HG02852 (cell line): ENCODE data around the gene MUC5B.
"Not testable (repeated sequence)": the region's sequence is repeated elsewhere in the genome, so short reads cannot be mapped to it uniquely, and the experiment has no call there.

Experiments used
- ATAC-seq: cut with Tn5 transposase; IDR thresholded peaks from one replicate; pipeline ENCODE4 v1.9.1; 2021; ENCODE audit warnings: mild to moderate bottlenecking, moderate library complexity; ENCODE audit not compliant: unreplicated experiment

Gene MUC5B

GRCh38 chr11:1261241-1262071, 38.6 kb downstream of the MUC5B start:
- no peak for ATAC-seq

GRCh38 chr11:1262172-1263006, 39.5 kb downstream of the MUC5B start:
- ATAC-seq: peak; percentile 81

GRCh38 chr11:1263010-1263409, 40.1 kb downstream of the MUC5B start:
- ATAC-seq: no peak

- not testable (repeated sequence) for ATAC-seq
Measured at GRCh38 chr11:1264444-1264843, 41.6 kb downstream of the MUC5B start.

GRCh38 chr11:1265480-1265879, 42.6 kb downstream of the MUC5B start:
- not testable (repeated sequence) for ATAC-seq

GRCh38 chr11:1266976-1267375, 44.1 kb downstream of the MUC5B start:
- not testable (repeated sequence) for ATAC-seq

GRCh38 chr11:1267441-1268100, 44.7 kb downstream of the MUC5B start:
- ATAC-seq: no peak

GRCh38 chr11:1269957-1270356, 47.1 kb downstream of the MUC5B start:
- no peak for ATAC-seq

- ATAC-seq: no peak
Measured at GRCh38 chr11:1270476-1270875, 47.6 kb downstream of the MUC5B start.

GRCh38 chr11:1271002-1271401, 48.1 kb downstream of the MUC5B start:
- ATAC-seq: no peak

GRCh38 chr11:1271406-1271805, 48.5 kb downstream of the MUC5B start:
- ATAC-seq: no peak

GRCh38 chr11:1271927-1272326, 49.1 kb downstream of the MUC5B start:
- ATAC-seq: no peak

- no peak for ATAC-seq
Measured at GRCh38 chr11:1272531-1272930, 49.7 kb downstream of the MUC5B start.

- ATAC-seq: no peak
Measured at GRCh38 chr11:1274501-1274900, 51.6 kb downstream of the MUC5B start.

GRCh38 chr11:1275021-1275420, 52.2 kb downstream of the MUC5B start:
- no peak for ATAC-seq

- no peak for ATAC-seq
Measured at GRCh38 chr11:1276041-1276790, 53.4 kb downstream of the MUC5B start.

- ATAC-seq: no peak
Measured at GRCh38 chr11:1276866-1277615, 54.2 kb downstream of the MUC5B start.

GRCh38 chr11:1277936-1278512, 55.2 kb downstream of the MUC5B start:
- no peak for ATAC-seq

GRCh38 chr11:1278766-1279673, 56.2 kb downstream of the MUC5B start:
- no peak for ATAC-seq
